Pancreas (tissue), 10 donors: ENCODE data around the gene CELF1. TPM values are rescaled to one million over a fixed set of nuclear protein-coding genes. Genes with fewer than 3 reads are reported as not detected.

Source experiments
- ATAC-seq, 4 donors: fragments of 200-7000 bp; cut with Tn5 transposase; one replicate each; pipeline versions ENCODE4 v1.8.0 to v1.9.1; 2020; ENCODE audit warnings: mild to moderate bottlenecking in 4 of 4, moderate library complexity in 4 of 4
- DNase-seq, 6 donors: peaks; one replicate each; pipeline ENCODE4 v3.0.0-alpha.2; 2020
- FAIRE-seq: peaks from 2 replicates; lab custom pipeline; 2012; peaks lifted over from hg19 to GRCh38; lab: Jason Lieb, UNC
- H3K27ac ChIP-seq, 4 donors: fragments of 200-600 bp; sonication (generic); 1 replicate in 3 of 4; 2 replicates in 1 of 4; pipeline versions ENCODE4 v1.5.0 to v1.8.0; 2020
- H3K27me3 ChIP-seq, 4 donors: fragments of 200-600 bp; one replicate each; pipeline ENCODE4 v1.8.0; 2021
- H3K36me3 ChIP-seq, 3 donors: fragments of 200-600 bp; sonication (generic) in 1 of 3; one replicate each; pipeline versions ENCODE4 v1.5.0 to v1.8.0; 2020 to 2021
- H3K4me1 ChIP-seq, 3 donors: fragments of 200-600 bp; one replicate each; pipeline ENCODE4 v1.8.0; 2021
- H3K4me3 ChIP-seq, 4 donors: fragments of 200-600 bp; sonication (generic) in 2 of 4; one replicate each; pipeline versions ENCODE4 v1.5.0 to v1.8.0; 2020 to 2021
- H3K9me3 ChIP-seq, 4 donors: fragments of 200-600 bp; one replicate each; pipeline ENCODE4 v1.8.0; 2021
- WGBS, 2 donors: extraction: QIAGEN DNeasy Blood & Tissue Kit; methylation state at CpG; one replicate each; pipeline ENCODE4 v1.1.7; 2013; 5-methylcytosine and 5-hydroxymethylcytosine counted together
- intact Hi-C, 3 donors: fragments of 100-400 bp; cut with DNase I; formaldehyde crosslinking; loops; one replicate each; pipeline versions ENCODE4 v1.11.1 to v1.14.2; 2022
- polyA plus RNA-seq, 2 donors: library from polyadenylated mRNA; stranded (reverse); fragments of 200-250 nt; gene quantifications; one replicate each; pipeline ENCODE4 v1.2.3, GENCODE V29; 2013
- total RNA-seq, 6 donors: library from RNA; stranded (reverse); fragmentation: NEBNext Ultra II Directional in 4 of 6; extraction: Animal tissue kit (Norgen Biotek cat#: 25700) in 4 of 6; gene quantifications; one replicate each; pipeline versions ENCODE4 v1.2.1 to v1.2.4, GENCODE V29; 2021 to 2023
- TF ChIP-seq, protein P1 (sequence below), 4 donors: fragments of 200-600 bp; sonication (generic) in 3 of 4; IDR thresholded peaks; one replicate each; pipeline versions ENCODE4 v1.5.0 to v1.8.0; 2021; ENCODE audit warnings: antibody characterized with exemption in 4 of 4
- donor health status: healthy with polysubstance abuse.
- donor health status: DM: no; HTN: no; CAD: no; lungs with moderate emphysema.
- donor health status: DM: no; HTN: no; CAD: no.
- donor health status: control.
- donor health status: control.
- donor health status: Bipolar disorder and iron deficiency.
- donor health status: DM: yes; HTN: yes; CAD: no.
- donor health status: DM: no; HTN: no; CAD: no.
- donor health status: DM: no; HTN: no; CAD: no.
- donor health status: DM: yes; HTN: yes; CAD: no.

Gene CELF1
- total and polyA plus RNA-seq, 8 donors, result 20.0 to 56.3 (median 35.9) TPM

DNA sequence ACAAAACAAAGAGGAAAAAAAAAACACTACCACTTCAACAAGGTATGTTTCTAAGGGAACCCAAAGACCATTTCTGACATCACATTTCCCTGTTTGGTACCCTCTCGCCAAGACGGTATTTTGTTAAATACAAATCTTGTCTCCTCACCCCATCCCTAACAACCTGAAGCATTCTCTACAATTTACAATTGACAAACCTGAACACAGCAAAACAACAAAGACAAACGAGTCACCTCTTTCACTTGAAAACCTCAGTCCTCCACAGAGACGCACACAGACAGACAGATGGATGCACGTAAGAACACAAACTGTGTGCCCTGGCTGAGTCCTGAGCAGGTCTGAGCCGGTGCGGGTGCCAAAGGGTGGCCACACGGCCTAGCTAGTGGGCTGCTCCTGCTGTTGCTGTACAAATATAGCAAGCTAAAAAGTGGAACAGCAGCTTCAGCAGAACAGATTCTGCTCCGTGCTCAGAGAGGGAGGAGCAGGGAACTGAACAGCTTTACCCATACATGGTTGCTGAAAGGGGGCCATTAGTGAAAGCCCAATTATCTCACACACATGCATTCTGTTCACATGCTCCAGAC, 28.5 kb downstream of the CELF1 start:
- H3K27me3 ChIP-seq, result no peaks in the 10 kb centered on the region
- H3K27ac ChIP-seq, result peak overlapping the region in 3 of 4 donors; percentile 38 to 65 (median 57)
- DNase-seq (no peak), FAIRE-seq (no peak), ATAC-seq (peak; percentile 22 to 68 (median 66))
- H3K9me3 ChIP-seq, result no peaks in the 10 kb centered on the region
- H3K4me3 ChIP-seq, result no peak overlapping the region
- H3K36me3 ChIP-seq, result no peaks in the 10 kb centered on the region
- intact Hi-C loops, result no loop called here
- peaks cover 16 to 26% (median 24%) of the 10 kb centered on the region in 3 donors for H3K4me1 ChIP-seq
- TF ChIP-seq, protein P1, sequence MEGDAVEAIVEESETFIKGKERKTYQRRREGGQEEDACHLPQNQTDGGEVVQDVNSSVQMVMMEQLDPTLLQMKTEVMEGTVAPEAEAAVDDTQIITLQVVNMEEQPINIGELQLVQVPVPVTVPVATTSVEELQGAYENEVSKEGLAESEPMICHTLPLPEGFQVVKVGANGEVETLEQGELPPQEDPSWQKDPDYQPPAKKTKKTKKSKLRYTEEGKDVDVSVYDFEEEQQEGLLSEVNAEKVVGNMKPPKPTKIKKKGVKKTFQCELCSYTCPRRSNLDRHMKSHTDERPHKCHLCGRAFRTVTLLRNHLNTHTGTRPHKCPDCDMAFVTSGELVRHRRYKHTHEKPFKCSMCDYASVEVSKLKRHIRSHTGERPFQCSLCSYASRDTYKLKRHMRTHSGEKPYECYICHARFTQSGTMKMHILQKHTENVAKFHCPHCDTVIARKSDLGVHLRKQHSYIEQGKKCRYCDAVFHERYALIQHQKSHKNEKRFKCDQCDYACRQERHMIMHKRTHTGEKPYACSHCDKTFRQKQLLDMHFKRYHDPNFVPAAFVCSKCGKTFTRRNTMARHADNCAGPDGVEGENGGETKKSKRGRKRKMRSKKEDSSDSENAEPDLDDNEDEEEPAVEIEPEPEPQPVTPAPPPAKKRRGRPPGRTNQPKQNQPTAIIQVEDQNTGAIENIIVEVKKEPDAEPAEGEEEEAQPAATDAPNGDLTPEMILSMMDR (IDR thresholded peaks at IDR 0.05), result no peak
- 31 to 37% methylated on average over 9 of the region's 9 CpGs for WGBS, 2 donors

DNA sequence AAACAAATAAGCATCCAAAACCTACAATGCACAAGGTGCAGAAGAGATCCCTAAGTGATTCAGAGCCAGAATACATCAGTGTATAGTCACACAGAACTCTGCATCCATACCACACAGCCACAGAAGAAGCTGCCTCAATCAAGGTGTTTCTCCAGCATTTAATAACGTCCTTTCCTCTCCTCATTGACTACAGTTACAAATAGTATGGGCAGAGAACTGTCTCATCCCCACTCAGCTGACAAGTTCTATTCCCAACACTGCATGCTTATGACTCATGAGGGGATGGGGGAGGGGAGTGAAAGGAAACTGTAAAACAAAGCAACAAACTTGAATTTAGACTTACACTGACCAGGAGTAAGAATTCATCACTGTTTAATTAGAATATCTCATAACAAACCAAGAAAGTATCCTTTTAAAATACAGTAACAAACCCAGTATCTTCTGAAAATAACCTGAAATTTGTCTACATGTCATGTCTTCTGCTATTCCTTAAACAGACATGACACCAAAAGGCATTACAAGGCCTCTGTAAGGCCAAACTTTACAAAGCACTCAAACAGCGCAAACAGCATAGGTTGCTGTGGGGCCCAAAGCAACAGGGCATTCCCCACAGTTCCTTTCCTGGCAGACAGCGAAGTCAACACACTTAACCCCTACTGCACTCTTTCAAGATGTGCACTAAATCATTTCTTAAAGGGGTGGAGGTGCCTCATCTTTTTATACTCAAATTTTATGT, 29.3 kb downstream of the CELF1 start:
- 6 to 17% methylated on average over 3 of the region's 3 CpGs for WGBS, 2 donors

GRCh38 chr11:47518212-47518964, 34.5 kb downstream of the CELF1 start:
- WGBS, 2 donors, result 69 to 75% methylated on average over 3 of the region's 3 CpGs
- FAIRE-seq (no peak), DNase-seq (no peak), ATAC-seq (no peak)
- Histone ChIP-seq H3K36me3 (no peaks in the 10 kb centered on the region), H3K27me3 (no peaks in the 10 kb centered on the region), H3K4me1 (peaks cover 4 to 34% (median 8%) of the 10 kb centered on the region in 3 donors), H3K27ac (no peak overlapping the region), H3K4me3 (no peak overlapping the region), H3K9me3 (no peaks in the 10 kb centered on the region)
- intact Hi-C loops, result no loop called here
- TF ChIP-seq, protein P1 (IDR thresholded peaks at IDR 0.05), result no peak

More for the DNA sequence above, 29.3 kb downstream of the CELF1 start:
- FAIRE-seq (no peak), ATAC-seq (peak; percentile 74 to 89 (median 82)), DNase-seq (peak in 2 of 6 donors; percentile 16 to 25)
- no peak overlapping the region for H3K4me3 ChIP-seq
- intact Hi-C loops, result no loop called here
- no peaks in the 10 kb centered on the region for H3K36me3 ChIP-seq
- TF ChIP-seq, protein P1 (IDR thresholded peaks at IDR 0.05), result no peak
- no peaks in the 10 kb centered on the region for H3K9me3 ChIP-seq
- no peaks in the 10 kb centered on the region for H3K27me3 ChIP-seq
- peak overlapping the region in 3 of 4 donors; percentile 38 to 65 (median 57) for H3K27ac ChIP-seq
- peaks cover 16 to 27% (median 24%) of the 10 kb centered on the region in 3 donors for H3K4me1 ChIP-seq

DNA sequence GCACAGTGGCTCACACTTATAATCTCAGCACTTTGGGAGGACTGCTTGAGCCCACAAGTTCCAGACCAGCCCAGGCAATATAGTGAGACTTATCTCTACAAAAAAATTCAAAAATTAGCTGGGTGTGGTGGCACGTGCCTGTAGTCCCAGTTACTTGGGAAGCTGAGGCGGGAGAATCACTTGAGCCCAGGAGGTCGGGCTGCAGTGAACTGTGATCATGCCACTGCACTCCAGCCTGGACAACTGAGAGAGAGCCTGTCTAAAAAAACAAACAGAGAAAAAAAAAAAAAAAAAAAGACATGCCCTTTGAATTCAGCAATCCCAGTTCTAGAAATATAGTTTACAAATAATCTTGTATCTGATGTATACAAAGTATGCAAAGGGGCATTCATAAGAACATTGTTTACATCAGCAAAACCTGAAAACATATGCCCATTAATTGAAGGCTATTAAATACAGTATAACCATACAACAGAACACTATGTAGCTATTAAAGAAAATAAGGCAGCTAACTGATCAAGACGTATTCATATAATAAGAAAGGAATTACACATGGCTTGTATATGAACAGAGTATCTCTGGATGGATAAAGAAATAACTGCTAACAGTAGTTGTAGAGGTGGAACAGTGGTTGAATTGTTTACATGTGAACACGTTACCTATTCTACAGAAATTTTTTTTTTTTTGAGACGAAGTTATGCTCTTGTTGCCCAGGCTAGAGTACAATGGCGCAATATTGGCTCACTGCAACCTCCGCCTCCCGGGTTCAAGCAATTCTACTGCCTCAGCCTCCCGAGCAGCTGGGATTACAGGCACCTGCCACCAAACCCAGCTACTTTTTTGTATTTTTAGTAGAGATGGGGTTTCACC, 35.7 kb downstream of the CELF1 start:
- no peak overlapping the region for H3K27ac ChIP-seq
- DNase-seq (no peak), FAIRE-seq (no peak), ATAC-seq (no peak)
- H3K9me3 ChIP-seq, result no peaks in the 10 kb centered on the region
- H3K27me3 ChIP-seq, result no peaks in the 10 kb centered on the region
- WGBS, 2 donors, result 81 to 88% methylated on average over 10 of the region's 10 CpGs
- intact Hi-C loops, result no loop called here
- H3K4me3 ChIP-seq, result no peak overlapping the region
- peaks cover 0 to 25% (median 0%) of the 10 kb centered on the region in 3 donors for H3K4me1 ChIP-seq
- no peaks in the 10 kb centered on the region for H3K36me3 ChIP-seq
- TF ChIP-seq, protein P1 (IDR thresholded peaks at IDR 0.05), result no peak
